Suprapubic skin (tissue), 4 donors: ENCODE data around the gene FOXL3. TPM values are rescaled to one million over a fixed set of nuclear protein-coding genes. Genes with fewer than 3 reads are reported as not detected.

Experiments
- DNase-seq, 2 donors: peaks; one replicate each; pipeline ENCODE4 v3.0.0-alpha.2; 2019; ENCODE audit warnings: low spot score in 2 of 2
- H3K27ac ChIP-seq: fragments of 200-600 bp; sonication (generic); one replicate; pipeline ENCODE4 v1.5.1; 2019
- H3K27me3 ChIP-seq: fragments of 200-600 bp; sonication (generic); one replicate; pipeline ENCODE4 v1.5.1; 2019
- H3K36me3 ChIP-seq: fragments of 200-600 bp; sonication (generic); one replicate; pipeline ENCODE4 v1.5.1; 2019
- H3K4me1 ChIP-seq: fragments of 200-600 bp; sonication (generic); one replicate; pipeline ENCODE4 v1.5.1; 2019
- H3K4me3 ChIP-seq: fragments of 200-600 bp; sonication (generic); one replicate; pipeline ENCODE4 v1.5.1; 2019; ENCODE audit warnings: mild to moderate bottlenecking
- H3K9me3 ChIP-seq: fragments of 200-600 bp; sonication (generic); one replicate; pipeline ENCODE4 v1.5.1; 2019
- CTCF ChIP-seq, 2 donors: fragments of 200-600 bp in 1 of 2; fragments of 450-650 bp in 1 of 2; sonication (generic) in 1 of 2; IDR thresholded peaks; one replicate each; pipeline ENCODE4 v1.5.1; 2016 to 2019; ENCODE audit warnings: antibody characterized with exemption in 2 of 2, mild to moderate bottlenecking in 1 of 2, moderate library complexity in 1 of 2
- EP300 ChIP-seq: sonication (generic); formaldehyde crosslinking; IDR thresholded peaks from one replicate; pipeline ENCODE4 v1.6.1; 2017; ENCODE audit warnings: antibody characterized with exemption
- POLR2A ChIP-seq, 2 donors: fragments of 450-650 bp; IDR thresholded peaks; one replicate each; pipeline ENCODE4 v1.6.1; 2017; ENCODE audit warnings: antibody characterized with exemption in 2 of 2, mild to moderate bottlenecking in 2 of 2, moderate library complexity in 2 of 2
- POLR2AphosphoS5 ChIP-seq, 3 donors: sonication (generic); formaldehyde crosslinking; IDR thresholded peaks; one replicate each; pipeline ENCODE4 v1.6.1; 2017; ENCODE audit warnings: antibody characterized with exemption in 3 of 3
- WGBS: methylation state at CpG from one replicate; pipeline ENCODE4 v1.1.5; 2018; 5-methylcytosine and 5-hydroxymethylcytosine counted together
- total RNA-seq, 4 donors: library from RNA; depleted of rRNA; stranded (reverse); fragments of >200 nt; gene quantifications; one replicate each; pipeline ENCODE4 v1.1.0, GENCODE V29; 2016

Gene FOXL3
- total RNA-seq, 4 donors from 2014 or later: not detected

- Histone ChIP-seq H3K4me1 (peaks cover 13% of the 10 kb centered on the region), H3K27ac (no peak overlapping the region), H3K36me3 (no peaks in the 10 kb centered on the region), H3K4me3 (no peak overlapping the region), H3K27me3 (peaks cover 84% of the 10 kb centered on the region), H3K9me3 (no peaks in the 10 kb centered on the region)
- 6% methylated on average over 20 of the region's 46 CpGs for WGBS
- peak; percentile 42 to 72 for DNase-seq
- TF ChIP-seq POLR2AphosphoS5 (IDR thresholded peaks at IDR 0.05) (no peak), POLR2A (IDR thresholded peaks at IDR 0.05) (no peak), EP300 (no peak), CTCF (IDR thresholded peaks at IDR 0.05) (no peak)
These were observed 688 bp upstream of the FOXL3 start for GRCh38 chr7:289209-289755.

DNA sequence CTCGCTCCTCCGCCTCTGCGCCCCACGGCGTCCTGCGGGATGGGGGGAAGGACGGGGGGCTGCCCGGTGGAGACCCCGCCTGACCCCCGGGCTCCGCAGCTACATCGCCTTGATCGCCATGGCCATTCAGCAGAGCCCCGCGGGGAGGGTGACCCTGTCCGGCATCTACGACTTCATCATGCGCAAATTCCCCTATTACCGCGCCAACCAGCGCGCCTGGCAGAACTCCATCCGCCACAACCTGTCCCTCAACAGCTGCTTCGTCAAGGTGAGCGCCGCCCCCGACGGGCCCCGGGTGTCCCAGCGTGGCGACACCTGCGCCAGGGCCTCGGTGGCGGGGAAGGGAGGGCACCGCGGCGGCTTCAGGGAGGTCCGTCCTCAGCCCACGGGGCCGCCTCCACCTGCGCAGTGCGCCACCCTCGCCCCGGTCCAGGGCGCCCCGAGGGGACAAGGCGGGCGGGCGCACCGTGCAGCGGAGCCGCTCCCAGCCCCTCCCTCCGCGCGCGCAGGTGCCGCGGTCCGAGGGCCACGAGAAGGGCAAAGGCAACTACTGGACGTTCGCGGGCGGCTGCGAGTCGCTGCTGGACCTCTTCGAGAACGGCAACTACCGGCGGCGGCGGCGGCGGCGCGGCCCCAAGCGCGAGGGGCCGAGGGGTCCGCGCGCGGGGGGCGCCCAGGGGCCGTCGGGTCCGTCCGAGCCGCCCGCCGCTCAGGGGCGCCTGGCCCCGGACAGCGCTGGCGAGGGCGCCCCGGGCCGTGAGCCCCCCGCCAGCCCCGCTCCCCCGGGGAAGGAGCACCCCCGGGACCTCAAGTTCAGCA is 793 bp downstream of the FOXL3 start:
- TF ChIP-seq POLR2A (IDR thresholded peaks at IDR 0.05): no peak
- TF ChIP-seq CTCF (IDR thresholded peaks at IDR 0.05): no peak
- no peak for TF ChIP-seq POLR2AphosphoS5 (IDR thresholded peaks at IDR 0.05)
- TF ChIP-seq EP300: no peak
- peaks cover 88% of the 10 kb centered on the region for H3K27me3 ChIP-seq
- H3K36me3 ChIP-seq: no peaks in the 10 kb centered on the region
- WGBS: 13% methylated on average over 27 of the region's 102 CpGs
- peak in 1 of 2 donors; percentile 57 for DNase-seq
- no peak overlapping the region for H3K27ac ChIP-seq
- H3K9me3 ChIP-seq: no peaks in the 10 kb centered on the region
- no peak overlapping the region for H3K4me3 ChIP-seq
- H3K4me1 ChIP-seq: peaks cover 13% of the 10 kb centered on the region

DNA sequence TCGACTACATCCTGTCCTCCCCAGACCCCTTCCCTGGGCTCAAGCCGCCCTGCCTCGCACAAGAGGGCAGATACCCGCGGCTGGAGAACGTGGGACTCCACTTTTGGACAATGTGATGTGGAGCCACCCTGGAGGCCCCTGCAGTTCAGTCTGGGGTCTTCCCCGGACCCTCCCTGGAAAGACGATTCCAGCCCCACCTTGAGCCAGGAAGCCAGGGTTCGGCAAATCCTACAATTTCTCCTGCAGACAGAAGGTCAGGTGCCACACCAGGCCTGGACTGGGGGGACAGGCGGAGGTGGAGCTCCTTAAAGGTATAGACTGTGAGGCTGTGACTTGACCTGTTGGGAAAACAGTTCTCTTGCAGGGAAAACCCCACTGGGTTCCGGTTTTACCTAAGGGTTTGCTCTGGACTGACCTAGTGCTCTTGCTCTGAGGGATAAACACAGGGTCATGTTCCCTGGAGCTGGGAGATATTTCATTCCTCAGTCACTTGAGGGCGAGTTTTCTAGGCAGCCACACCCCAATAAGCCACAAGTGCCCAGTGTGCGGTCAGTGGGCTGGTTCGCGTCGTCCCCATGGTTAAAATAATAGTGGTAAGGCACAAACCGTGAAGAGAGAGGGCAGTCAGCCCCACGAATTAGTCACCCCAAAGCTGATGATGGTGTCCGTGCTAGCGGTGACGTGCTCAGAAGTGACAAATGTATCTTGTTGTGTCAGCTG is 1.6 kb downstream of the FOXL3 start:
- DNase-seq: peak; percentile 48 to 57
- H3K36me3 ChIP-seq: no peaks in the 10 kb centered on the region
- H3K4me3 ChIP-seq: no peak overlapping the region
- peaks cover 82% of the 10 kb centered on the region for H3K27me3 ChIP-seq
- WGBS: 69% methylated on average over 12 of the region's 21 CpGs
- no peak overlapping the region for H3K27ac ChIP-seq
- no peaks in the 10 kb centered on the region for H3K9me3 ChIP-seq
- TF ChIP-seq POLR2AphosphoS5 (IDR thresholded peaks at IDR 0.05): no peak
- no peak for TF ChIP-seq CTCF (IDR thresholded peaks at IDR 0.05)
- no peak for TF ChIP-seq EP300
- TF ChIP-seq POLR2A (IDR thresholded peaks at IDR 0.05): no peak
- peaks cover 15% of the 10 kb centered on the region for H3K4me1 ChIP-seq

GRCh38 chr7:292226-292625 is 2.3 kb downstream of the FOXL3 start:
- TF ChIP-seq EP300: no peak
- TF ChIP-seq POLR2A (IDR thresholded peaks at IDR 0.05): no peak
- TF ChIP-seq POLR2AphosphoS5 (IDR thresholded peaks at IDR 0.05): no peak
- no peak for TF ChIP-seq CTCF (IDR thresholded peaks at IDR 0.05)
- H3K4me1 ChIP-seq: peaks cover 15% of the 10 kb centered on the region
- DNase-seq: peak in 1 of 2 donors; percentile 2
- no peaks in the 10 kb centered on the region for H3K36me3 ChIP-seq
- WGBS: 56% methylated on average over 7 of the region's 7 CpGs
- H3K27me3 ChIP-seq: peaks cover 81% of the 10 kb centered on the region
- H3K4me3 ChIP-seq: no peak overlapping the region
- no peaks in the 10 kb centered on the region for H3K9me3 ChIP-seq
- H3K27ac ChIP-seq: no peak overlapping the region

- no peaks in the 10 kb centered on the region for H3K9me3 ChIP-seq
- no peak overlapping the region for H3K4me3 ChIP-seq
- no peak for TF ChIP-seq CTCF (IDR thresholded peaks at IDR 0.05)
- no peak for TF ChIP-seq EP300
- no peaks in the 10 kb centered on the region for H3K36me3 ChIP-seq
- WGBS: 71% methylated on average over 7 of the region's 15 CpGs
- no peak overlapping the region for H3K27ac ChIP-seq
- peaks cover 81% of the 10 kb centered on the region for H3K27me3 ChIP-seq
- DNase-seq: peak; percentile 38 to 70
- peaks cover 15% of the 10 kb centered on the region for H3K4me1 ChIP-seq
These were observed 2.9 kb downstream of the FOXL3 start for GRCh38 chr7:292826-293225.
